IMR-90 (cell line): ENCODE data around the gene RABEP1.

Experiments used
- CEBPB ChIP-seq: IDR thresholded peaks from 2 replicates; pipeline ENCODE4 v1.6.1; 2012; ENCODE audit warnings: low read depth, low read length, improper control_type of control experiment
- CTCF ChIP-seq: conservative IDR thresholded peaks from 2 replicates; pipeline ENCODE4 v1.5.1; 2012; ENCODE audit warnings: mild to moderate bottlenecking, low read depth, low read length, improper control_type of control experiment
- MAZ ChIP-seq: IDR thresholded peaks from 2 replicates; pipeline ENCODE4 v1.6.1; 2012; ENCODE audit warnings: low read depth, mild to moderate bottlenecking, low read length, improper control_type of control experiment, moderate library complexity, borderline replicate concordance
- POLR2A ChIP-seq: IDR thresholded peaks from 2 replicates; pipeline ENCODE4 v1.6.1; 2012; ENCODE audit warnings: mild to moderate bottlenecking, low read depth, low read length
- RAD21 ChIP-seq: IDR thresholded peaks from 2 replicates; pipeline ENCODE4 v1.6.1; 2012; ENCODE audit warnings: low read length, improper control_type of control experiment
- RCOR1 ChIP-seq: IDR thresholded peaks from 2 replicates; pipeline ENCODE4 v1.6.1; 2012; ENCODE audit warnings: mild to moderate bottlenecking, low read length, improper control_type of control experiment; ENCODE audit not compliant: insufficient replicate concordance

- TF ChIP-seq POLR2A (no peak), RCOR1 (no peak), CTCF (no peak), MAZ (no peak), CEBPB (no peak), RAD21 (no peak)
Observed at GRCh38 chr17:5262416-5262991, 19.6 kb upstream of the RABEP1 start.
